Endothelial cell of umbilical vein (primary cell): Measurements from ENCODE around the gene PKN3. TPM values are rescaled to one million over a fixed set of nuclear protein-coding genes. Genes with fewer than 3 reads are reported as not detected.

Experiments
- BruUV-seq: library from RNA; stranded (reverse); fragments of 400-500 nt; replicated peaks from 2 replicates; lab custom pipeline; 2021; lab: Mats Ljungman, UMichigan
- CTCF ChIA-PET: fragments of 300-600, 350-600 bp; sonication (Branson Sonifier 250); formaldehyde crosslinking; loops from one replicate; lab custom pipeline; 2021; ENCODE audit warnings: antibody characterized with exemption, inconsistent platforms; lab: Charles Lee
- POLR2A ChIA-PET: fragments of 300-600, 350-600 bp; sonication (Branson Sonifier 250); formaldehyde crosslinking; loops from one replicate; lab custom pipeline; 2021; ENCODE audit warnings: antibody characterized with exemption, inconsistent platforms; lab: Charles Lee
- DNase-seq: peaks from one replicate; pipeline ENCODE4 v3.0.0-alpha.2; 2011; ENCODE audit warnings: low read depth, low spot score
- FAIRE-seq: peaks from 2 replicates; lab custom pipeline; 2011; peaks lifted over from hg19 to GRCh38; lab: Jason Lieb, UNC
- H2AFZ ChIP-seq: 2 replicates; pipeline ENCODE4 v1.6.0; 2012; ENCODE audit warnings: low read depth, low read length, control low read depth, inconsistent platforms
- H3K27ac ChIP-seq: 2 replicates; pipeline ENCODE4 v1.5.1; 2011; ENCODE audit warnings: low read depth, mild to moderate bottlenecking, control low read depth, low read length, moderate library complexity; ENCODE audit not compliant: insufficient read depth
- H3K27me3 ChIP-seq, 2 experiments: 2 replicates each; pipeline versions ENCODE4 v1.6.0 to v1.6.1; 2011; ENCODE audit warnings: low read length in 2 of 2, mixed read lengths in 1 of 2; ENCODE audit not compliant: control insufficient read depth in 2 of 2, insufficient read depth in 2 of 2
- H3K36me3 ChIP-seq, 2 experiments: 2 replicates in 1 of 2; 3 replicates in 1 of 2; pipeline ENCODE4 v1.5.1; 2011; ENCODE audit warnings: low read length in 2 of 2, mild to moderate bottlenecking in 1 of 2, moderate library complexity in 1 of 2; ENCODE audit not compliant: control insufficient read depth in 2 of 2, insufficient read depth in 2 of 2; ENCODE audit errors: extremely low read depth in 1 of 2
- H3K4me1 ChIP-seq: 3 replicates; pipeline ENCODE4 v1.5.1; 2011; ENCODE audit warnings: mild to moderate bottlenecking, low read length; ENCODE audit not compliant: control insufficient read depth, insufficient read depth; ENCODE audit errors: extremely low read depth
- H3K4me2 ChIP-seq: 2 replicates; pipeline ENCODE4 v1.6.1; 2011; ENCODE audit warnings: low read length, control low read depth, mixed read lengths; ENCODE audit not compliant: insufficient read depth
- H3K4me3 ChIP-seq, 3 experiments: fragments of 200-600 bp in 1 of 3; sonication (generic), shearing (Covaris generic) in 1 of 3; replicated peaks in 1 of 3; 2 replicates each; pipeline ENCODE4 v1.5.1; 2011 to 2016; ENCODE audit warnings: control low read depth in 3 of 3, low read length in 3 of 3, mild to moderate bottlenecking in 2 of 3, inconsistent platforms in 1 of 3, low read depth in 1 of 3, moderate library complexity in 1 of 3; ENCODE audit not compliant: insufficient read depth in 1 of 3
- H3K79me2 ChIP-seq: 2 replicates; pipeline ENCODE4 v1.6.0; 2012; ENCODE audit warnings: low read length, inconsistent platforms; ENCODE audit not compliant: control insufficient read depth, insufficient read depth
- H3K9ac ChIP-seq: replicated peaks from 2 replicates; pipeline ENCODE3; 2011; ENCODE audit warnings: low read length, control low read depth; ENCODE audit not compliant: insufficient read depth; ENCODE audit errors: extremely low read depth
- H3K9me1 ChIP-seq: replicated peaks from 3 replicates; pipeline ENCODE4 v1.6.0; 2011; ENCODE audit warnings: mild to moderate bottlenecking, low read length; ENCODE audit not compliant: control insufficient read depth, insufficient read depth; ENCODE audit errors: extremely low read depth
- H3K9me3 ChIP-seq: replicated peaks from 2 replicates; pipeline ENCODE4 v1.5.1; 2012; ENCODE audit warnings: low read length, inconsistent platforms; ENCODE audit not compliant: control insufficient read depth, insufficient read depth
- H4K20me1 ChIP-seq: replicated peaks from 2 replicates; pipeline ENCODE3; 2011; ENCODE audit warnings: mild to moderate bottlenecking, low read length; ENCODE audit not compliant: control insufficient read depth, insufficient read depth; ENCODE audit errors: extremely low read depth
- EZH2 ChIP-seq: IDR thresholded peaks from 2 replicates; pipeline ENCODE4 v1.6.1; 2012; ENCODE audit warnings: borderline replicate concordance, low read depth, mild to moderate bottlenecking, moderate library complexity, low read length, inconsistent platforms; ENCODE audit not compliant: severe bottlenecking
- FOS ChIP-seq: IDR thresholded peaks from 2 replicates; pipeline ENCODE4 v1.6.1; 2011; ENCODE audit warnings: mild to moderate bottlenecking, low read length, moderate library complexity, borderline replicate concordance; ENCODE audit not compliant: insufficient read depth
- GATA2 ChIP-seq: IDR thresholded peaks from 2 replicates; pipeline ENCODE4 v1.7.0; 2011; ENCODE audit warnings: low read depth, mild to moderate bottlenecking, moderate library complexity, mixed read lengths, low read length; ENCODE audit not compliant: insufficient read length, insufficient read depth
- dilution Hi-C: fragments of 300-500 bp; cut with MboI; formaldehyde crosslinking; loops from one replicate; pipeline ENCODE4 v1.15.0; 2019; ENCODE audit warnings: low sequenced_read_pairs; ENCODE audit not compliant: extremely low pct_ligation_motif_present
- intact Hi-C: fragments of 100-400 bp; cut with micrococcal nuclease; formaldehyde crosslinking; loops from one replicate; pipeline ENCODE4 v1.10.0; 2022
- polyA plus RNA-seq, 4 experiments: library from polyadenylated mRNA; depleted of rRNA in 3 of 4; stranded (reverse) in 3 of 4; unstranded in 1 of 4; fragments of >200 nt; gene quantifications; 2 replicates each; pipeline versions ENCODE4 v1.2.1 to v1.2.3, GENCODE V29; 2011 to 2012; ENCODE audit warnings: missing spikeins in 1 of 4
- total RNA-seq: library from RNA; stranded (reverse); gene quantifications from 2 replicates; pipeline ENCODE4 v1.2.3, GENCODE V29; 2021

PKN3 gene
- total and polyA plus RNA-seq, 2 donors (not counting 3 experiments of a cell fraction or from before 2014, with no cell fraction given) = 29.5 to 40.4 TPM

DNA sequence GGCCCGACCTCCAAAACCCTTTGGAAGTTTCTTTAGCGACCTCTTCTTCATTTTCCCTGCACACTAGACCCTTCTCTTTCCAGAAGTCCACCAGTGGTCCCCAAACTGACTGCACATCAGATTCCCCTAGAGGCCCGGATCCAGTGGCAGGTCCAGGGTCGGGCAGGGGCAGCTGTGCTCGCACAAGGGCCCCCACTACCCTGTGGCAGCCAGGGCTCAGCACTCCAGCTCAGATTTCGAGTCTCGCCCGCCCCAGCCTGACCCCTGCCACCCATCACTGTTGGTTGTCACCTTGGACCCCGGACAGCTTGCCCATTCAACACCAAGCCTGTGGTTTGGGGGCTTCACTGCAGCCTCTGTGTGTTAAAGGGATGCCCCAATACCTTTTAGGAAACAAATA is 29.4 kb downstream of the PKN3 start:
- H3K27me3 ChIP-seq = no peaks in the 10 kb centered on the region
- no peaks in the 10 kb centered on the region for H3K9me3 ChIP-seq
- no peak for TF ChIP-seq FOS
- no peak overlapping the region for H2AFZ ChIP-seq
- CTCF ChIA-PET = interaction anchor here (0.6 kb wide), 1 partner anchor 321 kb away, joined by 3 read pairs; no protein-coding TSS in a partner anchor
- H3K9ac ChIP-seq = no peak overlapping the region
- FAIRE-seq (no peak), DNase-seq (no peak)
- H3K9me1 ChIP-seq = no peaks in the 10 kb centered on the region
- dilution Hi-C loops = no loop called here
- POLR2A ChIA-PET = no interaction called here
- H3K4me3 ChIP-seq = no peak overlapping the region
- BruUV-seq = no TSS peak
- H3K79me2 ChIP-seq = no peaks in the 10 kb centered on the region
- H3K36me3 ChIP-seq = peaks cover 0 to 3% of the 10 kb centered on the region in 2 experiments
- no peak overlapping the region for H3K27ac ChIP-seq
- H3K4me2 ChIP-seq = no peak overlapping the region
- H4K20me1 ChIP-seq = no peaks in the 10 kb centered on the region
- no peaks in the 10 kb centered on the region for H3K4me1 ChIP-seq
- intact Hi-C loops = loop anchor here (5.0 to 10.0 kb wide), 3 partner anchors 56 to 293 kb away; partner anchors contain the start of genes DOLK, NUP188, SH3GLB2 and TBC1D13

DNA sequence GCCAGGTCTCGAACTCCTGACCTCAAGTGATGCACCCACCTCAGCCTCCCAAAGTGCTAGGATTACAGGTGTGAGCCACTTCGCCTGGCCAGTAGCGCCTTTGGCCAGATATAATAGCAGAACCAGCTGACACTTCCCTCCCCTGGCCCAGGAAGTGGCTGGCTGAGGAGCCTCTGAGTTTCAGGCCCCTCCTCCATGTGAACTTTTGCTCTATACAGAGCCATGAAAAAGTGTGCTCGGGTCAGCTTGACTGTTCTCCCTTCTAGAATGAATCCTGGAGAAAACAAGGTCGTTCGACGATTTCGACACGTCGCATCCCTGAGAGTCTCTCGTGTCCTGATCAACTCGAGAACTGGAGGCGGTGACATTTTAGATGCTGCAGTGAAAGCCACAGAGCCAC is 30.3 kb downstream of the PKN3 start:
- no peak for FAIRE-seq
- H3K9me3 ChIP-seq = no peaks in the 10 kb centered on the region
- TF ChIP-seq GATA2 = no peak
- no peak for TF ChIP-seq FOS
- no peak for TF ChIP-seq EZH2
- BruUV-seq = no TSS peak
- H3K27me3 ChIP-seq = no peaks in the 10 kb centered on the region
- H3K27ac ChIP-seq = no peak overlapping the region
- no peaks in the 10 kb centered on the region for H3K9me1 ChIP-seq
- no peak overlapping the region for H3K9ac ChIP-seq
- dilution Hi-C loops = no loop called here
- POLR2A ChIA-PET = no interaction called here
- no peak for DNase-seq
- H3K4me3 ChIP-seq = no peak overlapping the region
- no peak overlapping the region for H2AFZ ChIP-seq
- no peaks in the 10 kb centered on the region for H3K79me2 ChIP-seq
- peaks cover 0 to 3% of the 10 kb centered on the region in 2 experiments for H3K36me3 ChIP-seq
- intact Hi-C loops = loop anchor here (5.0 to 10.0 kb wide), 3 partner anchors 55 to 292 kb away; partner anchors contain the start of genes DOLK, NUP188, SH3GLB2 and TBC1D13
- CTCF ChIA-PET = interaction anchor here (0.6 to 2.2 kb wide), 19 partner anchors 8 to 322 kb away, joined by 3 to 22 read pairs (median 3); partner anchors contain the start of genes ENDOG, SPOUT1 and ZDHHC12
- H4K20me1 ChIP-seq = no peaks in the 10 kb centered on the region
- H3K4me1 ChIP-seq = no peaks in the 10 kb centered on the region
- H3K4me2 ChIP-seq = no peak overlapping the region
